HG03103 (cell line): ENCODE data around the gene DLG5.

Source experiments
- ATAC-seq: cut with Tn5 transposase; IDR thresholded peaks from one replicate; pipeline ENCODE4 v1.9.1; 2021; ENCODE audit warnings: low read depth; ENCODE audit not compliant: unreplicated experiment

Gene DLG5, protein sequence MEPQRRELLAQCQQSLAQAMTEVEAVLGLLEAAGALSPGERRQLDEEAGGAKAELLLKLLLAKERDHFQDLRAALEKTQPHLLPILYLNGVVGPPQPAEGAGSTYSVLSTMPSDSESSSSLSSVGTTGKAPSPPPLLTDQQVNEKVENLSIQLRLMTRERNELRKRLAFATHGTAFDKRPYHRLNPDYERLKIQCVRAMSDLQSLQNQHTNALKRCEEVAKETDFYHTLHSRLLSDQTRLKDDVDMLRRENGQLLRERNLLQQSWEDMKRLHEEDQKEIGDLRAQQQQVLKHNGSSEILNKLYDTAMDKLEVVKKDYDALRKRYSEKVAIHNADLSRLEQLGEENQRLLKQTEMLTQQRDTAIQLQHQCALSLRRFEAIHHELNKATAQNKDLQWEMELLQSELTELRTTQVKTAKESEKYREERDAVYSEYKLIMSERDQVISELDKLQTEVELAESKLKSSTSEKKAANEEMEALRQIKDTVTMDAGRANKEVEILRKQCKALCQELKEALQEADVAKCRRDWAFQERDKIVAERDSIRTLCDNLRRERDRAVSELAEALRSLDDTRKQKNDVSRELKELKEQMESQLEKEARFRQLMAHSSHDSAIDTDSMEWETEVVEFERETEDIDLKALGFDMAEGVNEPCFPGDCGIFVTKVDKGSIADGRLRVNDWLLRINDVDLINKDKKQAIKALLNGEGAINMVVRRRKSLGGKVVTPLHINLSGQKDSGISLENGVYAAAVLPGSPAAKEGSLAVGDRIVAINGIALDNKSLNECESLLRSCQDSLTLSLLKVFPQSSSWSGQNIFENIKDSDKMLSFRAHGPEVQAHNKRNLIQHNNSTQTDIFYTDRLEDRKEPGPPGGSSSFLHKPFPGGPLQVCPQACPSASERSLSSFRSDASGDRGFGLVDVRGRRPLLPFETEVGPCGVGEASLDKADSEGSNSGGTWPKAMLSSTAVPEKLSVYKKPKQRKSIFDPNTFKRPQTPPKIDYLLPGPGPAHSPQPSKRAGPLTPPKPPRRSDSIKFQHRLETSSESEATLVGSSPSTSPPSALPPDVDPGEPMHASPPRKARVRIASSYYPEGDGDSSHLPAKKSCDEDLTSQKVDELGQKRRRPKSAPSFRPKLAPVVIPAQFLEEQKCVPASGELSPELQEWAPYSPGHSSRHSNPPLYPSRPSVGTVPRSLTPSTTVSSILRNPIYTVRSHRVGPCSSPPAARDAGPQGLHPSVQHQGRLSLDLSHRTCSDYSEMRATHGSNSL (N-terminal part only)

DNA sequence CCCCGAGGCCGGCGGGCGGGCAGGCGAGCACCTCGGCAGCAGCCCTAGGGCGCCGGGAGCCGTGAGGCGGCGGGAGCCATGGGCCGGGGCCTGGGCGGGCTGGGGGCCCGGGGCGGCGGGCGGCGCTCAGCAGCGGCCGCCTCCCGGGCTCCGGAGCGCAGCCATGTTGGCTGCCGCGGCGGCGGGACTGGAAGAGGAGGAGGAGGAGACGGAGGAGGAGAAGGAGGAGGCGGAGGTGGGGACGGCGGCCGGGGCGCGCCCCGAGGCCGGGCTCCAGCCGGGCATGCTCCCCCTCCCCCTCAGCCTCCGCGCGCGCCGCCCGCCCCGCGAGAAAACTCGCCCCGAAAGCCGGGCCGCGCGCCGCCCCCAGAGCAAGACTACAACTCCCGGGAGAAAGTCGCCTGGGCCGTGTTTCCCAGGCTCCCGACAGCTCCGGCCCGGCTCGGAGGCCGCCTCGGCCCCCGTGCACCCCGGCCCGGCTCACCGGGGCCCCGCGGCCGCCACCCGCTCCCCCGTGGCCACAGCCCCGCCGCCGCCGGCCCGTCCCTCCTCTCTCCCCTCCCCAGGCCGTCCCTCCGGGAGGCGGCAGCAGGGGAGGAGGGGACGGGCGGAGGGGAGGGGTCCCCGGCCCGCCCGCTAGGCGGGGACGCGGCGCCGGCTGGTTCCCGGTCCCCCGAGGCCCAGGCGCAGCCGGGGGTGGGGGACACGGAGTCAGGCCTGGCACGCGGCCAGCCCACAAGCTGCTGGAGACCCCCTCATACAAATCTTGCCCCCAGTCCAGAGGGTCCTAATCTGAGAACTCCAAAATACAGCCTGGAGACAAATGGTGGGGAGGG lies at the start of gene DLG5:
DLG5 (minus strand) TSS at position 190 of the 836 bp plus-strand sequence. CDS start 235 bp downstream, outside the sequence.
- peak; percentile 70 for ATAC-seq

GRCh38 chr10:77975086-77975666 lies 48.6 kb upstream of the DLG5 start:
- ATAC-seq = no peak

DNA sequence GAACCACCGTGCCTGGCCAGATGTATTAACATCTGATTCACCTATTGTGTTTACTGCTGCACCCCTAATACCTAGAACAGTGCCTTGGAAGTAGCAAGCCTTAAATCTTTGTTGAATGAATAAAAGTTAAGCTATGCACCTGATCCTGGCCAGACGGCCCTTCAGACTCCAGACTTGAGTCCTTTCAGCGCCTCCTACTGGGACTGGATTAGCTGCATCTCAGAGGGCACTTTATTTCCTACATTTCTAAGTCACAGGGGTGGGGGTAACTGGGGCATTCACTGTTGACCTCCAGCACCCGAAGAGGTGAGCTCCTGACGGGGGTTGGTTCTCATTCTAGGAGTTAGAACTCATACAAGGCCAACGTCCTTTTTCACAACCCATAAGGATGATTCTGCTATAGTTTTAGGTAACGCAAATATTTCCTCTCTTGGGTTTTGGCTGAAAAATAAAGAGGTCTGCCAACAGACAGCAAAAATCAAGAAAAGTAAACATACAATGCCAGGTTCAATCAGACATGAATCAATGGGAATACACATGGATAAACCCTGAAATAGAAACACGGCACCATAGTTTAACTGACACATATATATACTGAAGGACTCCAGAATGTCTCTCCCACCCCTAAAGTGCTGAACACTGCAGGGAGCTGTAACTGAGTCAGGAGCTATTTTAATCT lies 48.0 kb upstream of the DLG5 start:
- ATAC-seq = no peak

DNA sequence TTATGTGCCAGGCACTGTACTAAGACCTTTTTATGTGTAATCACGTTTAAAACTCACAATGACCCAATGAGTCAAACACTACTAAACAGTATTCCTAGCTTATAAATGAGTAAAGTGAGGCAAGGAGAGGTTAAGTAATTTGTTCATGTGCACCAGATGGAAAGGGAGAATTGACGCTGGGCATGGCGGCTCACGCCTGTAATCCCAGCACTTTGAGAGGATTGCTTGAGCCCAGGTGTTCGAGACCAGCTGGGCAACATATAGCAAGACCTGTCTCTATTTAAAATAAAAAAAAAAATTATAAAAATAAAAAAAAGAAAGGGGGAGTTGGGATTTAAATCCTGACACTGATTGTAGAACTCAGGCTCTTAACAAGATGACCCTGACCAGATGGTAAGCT lies 46.7 kb upstream of the DLG5 start:
- ATAC-seq = no peak

- no peak for ATAC-seq
Observed at GRCh38 chr10:77972148-77972547, 45.6 kb upstream of the DLG5 start.

DNA sequence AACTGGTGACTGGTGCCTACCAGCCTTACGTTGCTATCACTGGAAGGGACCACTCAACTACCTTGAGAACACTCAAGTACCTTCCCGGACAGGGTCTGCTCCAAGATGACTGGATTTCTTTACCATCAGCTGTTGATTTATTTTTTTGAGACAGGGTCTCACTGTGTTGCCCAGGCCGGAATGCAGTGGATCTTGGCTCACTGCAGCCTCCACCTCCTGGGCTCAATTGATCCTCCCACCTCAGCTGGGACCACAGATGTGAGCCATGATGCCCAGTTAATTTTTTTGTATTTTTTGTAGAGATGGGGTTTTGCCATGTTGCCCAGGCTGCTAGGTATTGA lies 45.2 kb upstream of the DLG5 start:
- ATAC-seq = no peak

DNA sequence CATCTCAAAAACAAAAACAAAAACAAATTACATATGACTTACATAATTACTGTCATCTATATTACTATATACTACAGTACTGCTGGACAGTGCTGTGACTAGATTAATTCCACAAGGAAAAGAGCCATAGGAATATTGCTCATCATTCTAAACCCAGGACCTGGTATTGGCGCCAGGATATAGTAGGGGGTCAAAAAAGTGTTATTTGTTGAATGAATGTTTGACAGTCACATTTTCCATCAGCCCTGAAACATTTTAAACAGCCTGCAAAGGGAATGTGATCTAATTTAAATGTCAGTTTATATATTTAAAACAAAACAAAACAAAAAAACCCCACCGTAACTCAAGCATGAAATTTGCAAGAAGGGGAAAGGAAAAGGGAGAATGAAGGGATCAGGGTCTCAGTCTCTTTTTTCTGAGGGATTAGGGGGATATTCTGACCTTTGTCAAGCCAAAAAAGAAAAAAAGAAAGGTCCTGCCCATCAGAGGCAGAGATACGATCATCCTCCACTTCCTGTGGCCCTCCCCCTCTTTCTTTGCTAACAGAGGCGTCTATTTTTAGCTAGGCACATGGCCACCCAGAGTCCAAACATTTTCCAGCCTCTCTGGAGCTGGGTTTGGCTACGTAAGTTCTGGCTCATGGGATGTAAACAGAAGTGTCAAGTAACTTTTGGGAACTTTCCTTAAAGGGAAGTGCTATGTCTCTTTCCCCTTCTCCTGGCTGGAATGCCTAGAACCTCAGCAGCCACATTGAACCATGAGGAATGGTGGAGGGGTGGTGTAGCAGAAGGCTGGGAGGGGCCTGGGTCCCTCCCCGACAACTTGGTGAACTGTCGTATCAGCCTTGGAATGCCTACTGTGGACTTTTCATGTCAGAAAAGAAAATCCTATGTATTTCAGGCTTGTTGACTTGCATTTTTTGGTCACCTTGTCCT lies 44.6 kb upstream of the DLG5 start:
- ATAC-seq = no peak

DNA sequence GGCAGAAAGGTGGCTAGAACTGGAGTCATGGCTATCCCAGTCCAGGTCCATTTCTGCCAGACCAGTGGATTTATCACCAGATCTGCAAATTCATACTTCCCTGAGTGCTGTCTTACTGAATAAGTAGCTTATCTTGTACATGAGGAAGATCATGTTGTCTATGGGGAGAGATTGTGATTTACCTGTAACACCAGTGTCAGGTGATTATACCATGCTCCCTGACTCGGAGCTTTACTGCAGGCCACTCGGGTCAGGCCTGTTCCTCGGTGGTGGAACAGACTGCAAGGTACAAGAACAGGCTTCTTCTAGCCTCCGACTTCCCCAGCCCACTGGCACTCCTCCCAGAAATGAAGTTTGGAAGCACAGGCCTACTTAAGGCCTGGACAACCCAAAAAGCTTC lies 42.6 kb upstream of the DLG5 start:
- no peak for ATAC-seq

GRCh38 chr10:77967611-77968022 lies 41.1 kb upstream of the DLG5 start:
- ATAC-seq = no peak

DNA sequence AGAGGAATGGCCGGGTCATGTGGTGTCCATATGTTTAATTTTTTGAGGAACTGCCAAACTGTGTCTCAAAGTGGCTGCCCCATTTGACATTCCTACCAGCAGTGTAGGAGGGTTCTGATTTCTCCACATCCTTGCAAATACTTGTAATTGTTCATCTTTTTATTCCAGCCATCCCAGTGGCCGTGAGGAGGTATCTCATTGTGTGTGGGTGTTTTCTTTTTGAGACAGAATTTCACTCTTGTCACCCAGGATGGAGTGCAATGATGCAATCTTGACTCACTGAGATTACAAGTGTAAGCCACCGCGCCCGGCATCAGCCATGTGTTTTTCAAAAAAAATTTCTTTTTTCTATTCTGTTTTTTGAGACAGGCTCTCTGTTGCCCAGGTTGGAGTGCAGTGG lies 38.7 kb upstream of the DLG5 start:
- no peak for ATAC-seq

- ATAC-seq = no peak
Observed at GRCh38 chr10:77964811-77965210, 38.3 kb upstream of the DLG5 start.

GRCh38 chr10:77963901-77964300 lies 37.3 kb upstream of the DLG5 start:
- ATAC-seq = no peak

- ATAC-seq = no peak
Observed at GRCh38 chr10:77962350-77963146, 36.0 kb upstream of the DLG5 start.

DNA sequence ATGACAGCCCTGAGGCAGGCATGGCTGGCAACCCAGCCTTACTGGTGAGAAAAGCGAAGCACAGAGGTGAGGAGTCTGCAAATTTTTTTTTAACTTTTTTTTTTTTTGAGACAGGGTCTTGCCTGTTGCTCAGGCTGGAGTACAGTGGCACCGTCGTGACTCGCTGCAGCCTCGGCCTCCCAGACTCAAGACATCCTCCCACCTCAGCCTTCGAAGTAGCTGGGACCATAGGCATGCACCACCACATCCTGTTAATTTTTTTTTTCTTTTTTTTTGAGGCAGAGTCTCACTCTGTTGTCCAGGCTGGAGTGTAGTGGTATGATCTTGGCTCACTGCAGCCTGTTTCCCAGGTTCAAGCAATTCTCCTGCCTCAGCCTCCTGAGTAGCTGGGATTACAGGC lies 35.1 kb upstream of the DLG5 start:
- ATAC-seq = no peak

GRCh38 chr10:77960829-77961329 lies 34.3 kb upstream of the DLG5 start:
- no peak for ATAC-seq

GRCh38 chr10:77959887-77960455 lies 33.4 kb upstream of the DLG5 start:
- no peak for ATAC-seq

DNA sequence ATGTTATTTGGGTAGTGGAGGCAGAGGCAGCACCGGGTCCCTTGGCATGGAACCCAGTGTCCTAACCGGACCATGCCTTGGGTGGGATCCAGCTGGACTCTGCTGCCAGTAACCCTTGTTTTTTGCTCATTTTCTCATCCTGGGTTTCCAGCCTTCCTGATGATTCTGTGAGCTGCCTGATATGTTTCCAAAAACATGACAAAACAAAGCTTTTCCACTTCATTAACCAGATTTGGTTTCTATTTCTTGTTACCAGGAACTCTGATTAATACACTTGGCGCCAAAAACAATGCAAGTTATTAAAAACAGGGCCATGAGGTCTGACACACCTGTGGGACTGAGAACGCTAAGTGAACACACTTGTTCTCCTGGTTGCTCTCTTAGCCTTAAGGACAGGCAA lies 32.8 kb upstream of the DLG5 start:
- no peak for ATAC-seq
